Thyroid gland (tissue), 4 donors: ENCODE results near the gene CHST7.

Source experiments
- CTCF ChIP-seq, 6 experiments: fragments of 200-600 bp in 3 of 6; fragments of 450-650 bp in 3 of 6; sonication (generic) in 3 of 6; IDR thresholded peaks; one replicate each; pipeline ENCODE4 v1.5.1; 2016 to 2019; ENCODE audit warnings: antibody characterized with exemption in 6 of 6, mild to moderate bottlenecking in 2 of 6, inconsistent platforms in 1 of 6, moderate library complexity in 1 of 6
- POLR2A ChIP-seq, 2 donors: fragments of 450-650 bp; IDR thresholded peaks; one replicate each; pipeline ENCODE4 v1.6.1; 2017; ENCODE audit warnings: antibody characterized with exemption in 2 of 2, mild to moderate bottlenecking in 2 of 2, moderate library complexity in 1 of 2

GRCh38 chrX:46582966-46583365 lies 9.4 kb downstream of the CHST7 start:
- TF ChIP-seq CTCF (IDR thresholded peaks at IDR 0.05) (no peak), POLR2A (IDR thresholded peaks at IDR 0.05) (no peak)
